IMR-90 (cell line): Measurements from ENCODE around the gene CDH2.

ENCODE experiments used
- CTCF ChIP-seq: conservative IDR thresholded peaks from 2 replicates; pipeline ENCODE4 v1.5.1; 2012; ENCODE audit warnings: mild to moderate bottlenecking, low read depth, low read length, improper control_type of control experiment
- ELK1 ChIP-seq: fragments of 150-350 bp; IDR thresholded peaks from 2 replicates; pipeline ENCODE4 v1.6.1; 2016; ENCODE audit warnings: low read depth, mild to moderate bottlenecking, low read length, moderate library complexity, borderline replicate concordance
- MXI1 ChIP-seq: IDR thresholded peaks from 2 replicates; pipeline ENCODE4 v1.6.1; 2012; ENCODE audit warnings: low read depth, mild to moderate bottlenecking, low read length, moderate library complexity, borderline replicate concordance
- POLR2A ChIP-seq: IDR thresholded peaks from 2 replicates; pipeline ENCODE4 v1.6.1; 2012; ENCODE audit warnings: mild to moderate bottlenecking, low read depth, low read length
- RAD21 ChIP-seq: IDR thresholded peaks from 2 replicates; pipeline ENCODE4 v1.6.1; 2012; ENCODE audit warnings: low read length, improper control_type of control experiment
- SMC3 ChIP-seq: fragments of 150-350 bp; IDR thresholded peaks from 2 replicates; pipeline ENCODE4 v1.6.1; 2016; ENCODE audit warnings: low read depth, mild to moderate bottlenecking, antibody characterized with exemption, low read length, moderate library complexity
- USF2 ChIP-seq: fragments of 150-350 bp; IDR thresholded peaks from 2 replicates; pipeline ENCODE4 v1.6.1; 2017; ENCODE audit warnings: mild to moderate bottlenecking, antibody characterized with exemption, low read length, low read depth

GRCh38 chr18:28078849-28079248, 98.1 kb downstream of the CDH2 start:
- TF ChIP-seq CTCF (no peak), ELK1 (no peak), POLR2A (no peak), SMC3 (no peak), RAD21 (no peak), USF2 (no peak), MXI1 (no peak)
